Measurements from ENCODE around the gene SLC25A22. TPM values are rescaled to one million over a fixed set of nuclear protein-coding genes. Genes with fewer than 3 reads are reported as not detected.
A peak's percentile ranks its signal among the peaks of the same experiment; 100 is the strongest.

Gene SLC25A22
- total and polyA plus RNA-seq, 9 of the 15 experiments (the other 6 are each of a cell fraction or from before 2014, with no cell fraction given), result 0.41 to 55.4 (median 11.4) TPM

DNA sequence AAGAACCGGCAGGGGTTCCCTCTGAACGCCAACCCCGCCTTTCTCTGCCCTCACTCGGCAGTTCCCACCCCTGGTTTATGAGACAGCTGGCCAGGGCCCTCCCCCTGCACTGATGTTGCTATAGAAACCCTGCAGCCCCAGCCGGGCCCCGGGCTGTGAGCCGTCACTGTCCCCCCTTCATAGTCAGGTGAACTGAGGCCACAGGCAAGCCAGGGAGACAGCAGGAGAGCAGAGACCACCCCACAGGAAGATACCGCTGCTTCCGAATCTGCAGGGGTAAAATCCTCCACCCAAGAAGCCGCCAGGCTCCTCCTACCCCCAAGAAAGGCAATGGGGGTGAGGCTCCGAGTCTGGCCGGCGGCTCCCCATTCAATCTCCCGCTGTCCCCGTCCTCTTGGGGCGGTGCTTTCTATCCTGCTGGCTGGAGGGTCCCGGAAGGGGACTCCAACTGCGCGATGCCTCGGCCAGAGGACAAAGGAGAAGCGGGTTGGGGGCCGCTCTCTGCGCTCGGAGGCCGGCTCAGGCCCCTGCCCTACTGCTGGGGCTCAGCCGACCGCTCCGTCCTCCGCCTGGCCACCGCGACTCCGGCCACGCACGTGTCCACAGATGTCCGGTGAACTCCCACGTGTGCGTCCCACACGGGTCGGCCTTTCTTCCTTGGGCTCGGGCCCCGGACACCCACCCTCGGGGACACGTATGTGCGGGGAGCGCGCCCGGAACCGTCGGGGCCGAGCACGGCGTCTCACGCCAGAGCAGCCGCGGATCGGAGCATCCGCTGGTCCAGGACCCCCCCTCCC lies 587 bp downstream of the SLC25A22 start (continued):
- TF ChIP-seq SFPQ (IDR thresholded peaks at IDR 0.05; ENCODE audit: low read depth, low read length), result no peak
- TF ChIP-seq ZNF668 (CRISPR knock-in tag; IDR thresholded peaks at IDR 0.05), result no peak
- TF ChIP-seq HMG20B (CRISPR knock-in tag; IDR thresholded peaks at IDR 0.05), result no peak
- TF ChIP-seq, protein P1, sequence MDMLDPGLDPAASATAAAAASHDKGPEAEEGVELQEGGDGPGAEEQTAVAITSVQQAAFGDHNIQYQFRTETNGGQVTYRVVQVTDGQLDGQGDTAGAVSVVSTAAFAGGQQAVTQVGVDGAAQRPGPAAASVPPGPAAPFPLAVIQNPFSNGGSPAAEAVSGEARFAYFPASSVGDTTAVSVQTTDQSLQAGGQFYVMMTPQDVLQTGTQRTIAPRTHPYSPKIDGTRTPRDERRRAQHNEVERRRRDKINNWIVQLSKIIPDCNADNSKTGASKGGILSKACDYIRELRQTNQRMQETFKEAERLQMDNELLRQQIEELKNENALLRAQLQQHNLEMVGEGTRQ (CRISPR knock-in tag; IDR thresholded peaks at IDR 0.05), result peak; percentile 29; the same call in 1 of the 2 replicates
- no peak for TF ChIP-seq DNMT1 (IDR thresholded peaks at IDR 0.05)
- TF ChIP-seq CHD7 (IDR thresholded peaks at IDR 0.05; ENCODE audit: low read depth, low read length), result no peak
- TF ChIP-seq ESRRB (CRISPR knock-in tag; IDR thresholded peaks at IDR 0.05; ENCODE audit: borderline replicate concordance), result no peak
- no peak for TF ChIP-seq SIRT6 (IDR thresholded peaks at IDR 0.05; ENCODE audit: low read depth, low read length)
- TF ChIP-seq ZNF512 (tag; IDR thresholded peaks at IDR 0.05), result no peak
- TF ChIP-seq RB1 (IDR thresholded peaks at IDR 0.05; ENCODE audit: low read depth), result no peak
- TF ChIP-seq ZNF507 (tag; conservative IDR thresholded peaks at IDR 0.05), result no peak

Data from K562 (cell line).